NT2/D1 (cell line): ENCODE data around the gene SMG6.

Experiments
- DNase-seq: peaks from one replicate; pipeline ENCODE4 v3.0.0-alpha.2; 2011; ENCODE audit warnings: low read depth, low spot score
- H3K27me3 ChIP-seq: 2 replicates; pipeline ENCODE4 v1.6.0; 2011; ENCODE audit warnings: mild to moderate bottlenecking; ENCODE audit not compliant: insufficient read length, insufficient read depth
- H3K36me3 ChIP-seq: 2 replicates; pipeline ENCODE4 v1.6.1; 2011; ENCODE audit warnings: mild to moderate bottlenecking, low read length, mixed read lengths; ENCODE audit not compliant: insufficient read depth, insufficient read length
- H3K4me1 ChIP-seq: 2 replicates; pipeline ENCODE4 v1.5.1; 2011; ENCODE audit not compliant: insufficient read depth, insufficient read length
- H3K4me3 ChIP-seq: 2 replicates; pipeline ENCODE4 v1.5.1; 2011; ENCODE audit warnings: low read depth; ENCODE audit not compliant: insufficient read length
- H3K9ac ChIP-seq: 2 replicates; pipeline ENCODE4 v1.6.0; 2011; ENCODE audit warnings: low read depth; ENCODE audit not compliant: insufficient read length
- H3K9me3 ChIP-seq: 2 replicates; pipeline ENCODE4 v1.5.1; 2011; ENCODE audit warnings: mild to moderate bottlenecking, low read length; ENCODE audit not compliant: insufficient read depth
- SUZ12 ChIP-seq: IDR thresholded peaks from 2 replicates; pipeline ENCODE4 v1.6.1; 2011; ENCODE audit not compliant: insufficient read length, insufficient read depth; ENCODE audit errors: extremely low read depth
- YY1 ChIP-seq: IDR thresholded peaks from 2 replicates; pipeline ENCODE4 v1.6.1; 2011; ENCODE audit not compliant: insufficient read length, insufficient read depth
- ZNF274 ChIP-seq: IDR thresholded peaks from 2 replicates; pipeline ENCODE4 v1.6.1; 2011; ENCODE audit warnings: mild to moderate bottlenecking, low read depth, low read length

SMG6 gene

GRCh38 chr17:2304931-2305330 lies 1.3 kb upstream of the SMG6 start:
- DNase-seq = no peak
- Histone ChIP-seq H3K27me3 (no peaks in the 10 kb centered on the region), H3K4me1 (no peaks in the 10 kb centered on the region), H3K9ac (no peak overlapping the region), H3K36me3 (peaks cover 18% of the 10 kb centered on the region), H3K4me3 (no peak overlapping the region), H3K9me3 (no peaks in the 10 kb centered on the region)
- TF ChIP-seq ZNF274 (no peak), YY1 (no peak), SUZ12 (no peak)

GRCh38 chr17:2302778-2303203 lies 794 bp downstream of the SMG6 start:
- Histone ChIP-seq H3K9me3 (no peaks in the 10 kb centered on the region), H3K4me3 (peak overlapping the region; percentile 65), H3K4me1 (no peaks in the 10 kb centered on the region), H3K36me3 (peaks cover 33% of the 10 kb centered on the region), H3K9ac (peak overlapping the region; percentile 90), H3K27me3 (no peaks in the 10 kb centered on the region)
- no peak for DNase-seq
- TF ChIP-seq YY1 (no peak), ZNF274 (no peak), SUZ12 (no peak)

DNA sequence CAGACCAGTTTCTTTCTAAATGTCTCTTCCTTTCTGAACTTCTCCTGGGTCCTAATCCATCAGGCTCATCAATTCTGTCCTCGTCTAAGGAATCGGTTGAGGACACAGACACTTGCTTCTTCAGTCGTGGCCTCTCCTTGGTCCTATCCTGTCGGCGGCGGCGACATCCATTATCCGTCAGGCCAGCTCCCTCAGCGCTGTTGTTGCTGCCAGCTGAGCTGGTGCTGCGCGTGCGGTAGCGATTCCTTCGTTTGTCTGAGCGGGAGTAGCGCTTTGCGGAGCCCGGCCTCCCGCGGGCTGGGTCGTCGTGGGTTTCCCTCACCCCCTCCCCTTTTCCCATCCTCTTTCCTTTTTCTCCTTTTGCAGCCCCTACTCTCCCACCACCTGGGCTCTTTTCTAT lies 3.8 kb downstream of the SMG6 start:
- Histone ChIP-seq H3K27me3 (no peaks in the 10 kb centered on the region), H3K9me3 (no peaks in the 10 kb centered on the region), H3K4me3 (no peak overlapping the region), H3K9ac (no peak overlapping the region), H3K36me3 (peaks cover 54% of the 10 kb centered on the region), H3K4me1 (no peaks in the 10 kb centered on the region)
- TF ChIP-seq ZNF274 = no peak
- no peak for TF ChIP-seq YY1
- no peak for DNase-seq

DNA sequence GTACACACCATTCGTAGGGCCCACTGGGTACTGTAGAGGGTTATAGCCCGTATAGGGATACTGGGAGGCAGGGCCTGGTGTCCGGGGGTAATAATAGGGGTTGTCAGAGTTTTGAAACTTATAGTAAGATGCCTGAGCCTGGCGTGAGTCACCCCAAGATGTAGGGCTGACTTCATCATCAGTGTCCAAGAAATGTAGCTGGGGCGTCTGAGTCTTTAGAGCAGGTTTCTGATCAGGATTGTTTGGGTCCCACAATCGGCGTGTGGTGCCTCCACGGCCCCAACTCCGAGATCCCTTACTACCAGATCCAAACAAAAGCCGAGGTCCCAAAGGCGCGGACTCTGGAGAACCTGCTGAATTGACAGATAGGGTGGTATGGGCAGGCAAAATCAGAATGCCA lies 4.4 kb downstream of the SMG6 start:
- no peaks in the 10 kb centered on the region for H3K9me3 ChIP-seq
- no peaks in the 10 kb centered on the region for H3K4me1 ChIP-seq
- TF ChIP-seq SUZ12 (no peak), ZNF274 (no peak), YY1 (no peak)
- no peak for DNase-seq
- no peak overlapping the region for H3K9ac ChIP-seq
- peaks cover 60% of the 10 kb centered on the region for H3K36me3 ChIP-seq
- no peaks in the 10 kb centered on the region for H3K27me3 ChIP-seq
- no peak overlapping the region for H3K4me3 ChIP-seq

- DNase-seq = no peak
- TF ChIP-seq YY1 (no peak), ZNF274 (no peak), SUZ12 (no peak)
- H3K36me3 ChIP-seq = peaks cover 76% of the 10 kb centered on the region
- H3K27me3 ChIP-seq = no peaks in the 10 kb centered on the region
- H3K4me3 ChIP-seq = no peak overlapping the region
- H3K4me1 ChIP-seq = no peaks in the 10 kb centered on the region
- no peak overlapping the region for H3K9ac ChIP-seq
- H3K9me3 ChIP-seq = no peaks in the 10 kb centered on the region
Observed at GRCh38 chr17:2297023-2297422, 6.6 kb downstream of the SMG6 start.

DNA sequence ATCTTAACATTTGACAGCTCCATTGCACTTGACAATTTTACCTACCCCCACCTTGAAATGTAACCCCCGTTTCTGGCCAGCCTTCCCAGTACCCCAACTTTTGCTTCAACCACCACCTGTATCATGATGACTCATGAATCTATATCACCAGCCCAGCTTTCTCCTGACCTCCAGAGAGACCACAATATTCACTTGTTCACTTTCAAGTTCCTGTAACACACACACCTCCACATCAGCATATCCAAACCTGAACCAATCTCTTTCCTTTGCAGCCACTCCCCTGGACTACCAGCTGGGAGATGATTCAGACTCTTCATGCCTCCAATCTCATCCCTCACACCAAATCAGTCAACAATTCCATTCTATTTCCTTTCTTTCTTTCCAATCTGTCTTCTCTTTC lies 8.0 kb downstream of the SMG6 start:
- Histone ChIP-seq H3K36me3 (peaks cover 83% of the 10 kb centered on the region), H3K9me3 (no peaks in the 10 kb centered on the region), H3K4me1 (no peaks in the 10 kb centered on the region), H3K4me3 (no peak overlapping the region), H3K9ac (no peak overlapping the region), H3K27me3 (no peaks in the 10 kb centered on the region)
- no peak for DNase-seq
- no peak for TF ChIP-seq ZNF274

DNA sequence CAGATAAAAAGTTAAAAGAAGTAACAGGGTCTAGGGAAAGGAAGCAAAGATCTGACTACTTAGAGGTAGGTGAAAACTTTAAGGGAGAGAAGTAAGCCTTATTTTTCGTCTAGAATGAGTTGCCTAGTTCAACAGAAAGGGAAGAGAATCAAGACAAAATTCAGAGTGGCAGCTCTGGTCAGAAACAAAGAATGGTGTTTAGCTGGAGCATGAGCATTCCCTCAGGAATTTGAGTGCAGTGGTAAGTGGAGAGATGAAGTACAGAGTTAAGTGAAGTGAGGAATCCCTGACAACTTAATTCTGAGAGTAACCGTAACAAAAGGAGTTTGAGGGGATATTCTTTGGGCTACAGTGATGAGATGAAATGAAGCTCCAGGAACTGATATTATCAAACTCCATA lies 11.5 kb downstream of the SMG6 start:
- peaks cover 74% of the 10 kb centered on the region for H3K36me3 ChIP-seq
- H3K4me1 ChIP-seq = no peaks in the 10 kb centered on the region

GRCh38 chr17:2289878-2290478 lies 13.6 kb downstream of the SMG6 start:
- H3K36me3 ChIP-seq = peaks cover 58% of the 10 kb centered on the region

More for the DNA sequence above, 11.5 kb downstream of the SMG6 start:
- no peak overlapping the region for H3K4me3 ChIP-seq
- no peaks in the 10 kb centered on the region for H3K27me3 ChIP-seq
- no peaks in the 10 kb centered on the region for H3K9me3 ChIP-seq
- no peak for DNase-seq
- TF ChIP-seq YY1 = no peak
- TF ChIP-seq SUZ12 = no peak
- TF ChIP-seq ZNF274 = no peak
- H3K9ac ChIP-seq = no peak overlapping the region

More at GRCh38 chr17:2289878-2290478, 13.6 kb downstream of the SMG6 start:
- H3K4me1 ChIP-seq = no peaks in the 10 kb centered on the region
- no peaks in the 10 kb centered on the region for H3K27me3 ChIP-seq
- TF ChIP-seq SUZ12 = no peak
- no peak for TF ChIP-seq ZNF274
- no peak for TF ChIP-seq YY1
- no peak overlapping the region for H3K9ac ChIP-seq
- H3K4me3 ChIP-seq = no peak overlapping the region
- DNase-seq = no peak
- H3K9me3 ChIP-seq = no peaks in the 10 kb centered on the region
